Neural cell (in vitro differentiated cells): ENCODE measurements around the gene ATXN7L3B. TPM values are rescaled to one million over a fixed set of nuclear protein-coding genes. Genes with fewer than 3 reads are reported as not detected.

Experiments used
- H2AFZ ChIP-seq: fragments of 200-600, 300-800 bp; sonication (generic), shearing (Covaris generic); 2 replicates; pipeline ENCODE4 v1.6.0; 2014; ENCODE audit warnings: low read depth, mild to moderate bottlenecking, antibody characterized with exemption, low read length, moderate library complexity
- H3F3A ChIP-seq: fragments of 200-600 bp; shearing (Covaris generic); 2 replicates; pipeline ENCODE4 v1.6.1; 2016; ENCODE audit warnings: mild to moderate bottlenecking, moderate library complexity, mixed read lengths, antibody characterized with exemption, low read length; ENCODE audit not compliant: insufficient read depth, poor library complexity, severe bottlenecking
- H3K27ac ChIP-seq: fragments of 200-600, 300-800 bp; sonication (generic), shearing (Covaris generic); 2 replicates; pipeline ENCODE4 v1.5.1; 2014; ENCODE audit warnings: mild to moderate bottlenecking, low read length, moderate library complexity
- H3K27me3 ChIP-seq: fragments of 300-800, 200-600 bp; sonication (generic), shearing (Covaris generic); 2 replicates; pipeline ENCODE4 v1.6.0; 2014; ENCODE audit warnings: mild to moderate bottlenecking, low read depth, low read length, moderate library complexity; ENCODE audit not compliant: insufficient read depth
- H3K36me3 ChIP-seq: fragments of 300-800, 200-600 bp; sonication (generic), shearing (Covaris generic); 2 replicates; pipeline ENCODE4 v1.5.1; 2014; ENCODE audit warnings: mild to moderate bottlenecking, antibody characterized with exemption, low read length, moderate library complexity; ENCODE audit not compliant: insufficient read depth
- H3K4me2 ChIP-seq: fragments of 300-800, 200-600 bp; sonication (generic), shearing (Covaris generic); 2 replicates; pipeline ENCODE4 v1.6.0; 2014; ENCODE audit warnings: mild to moderate bottlenecking, low read length
- H3K4me3 ChIP-seq: fragments of 300-800, 200-600 bp; sonication (generic), shearing (Covaris generic); 2 replicates; pipeline ENCODE4 v1.5.1; 2014; ENCODE audit warnings: mild to moderate bottlenecking, low read length, moderate library complexity
- H3K79me2 ChIP-seq: fragments of 200-600 bp; shearing (Covaris generic); replicated peaks from 2 replicates; pipeline ENCODE4 v1.6.0; 2014; ENCODE audit warnings: mild to moderate bottlenecking, low read length, moderate library complexity; ENCODE audit not compliant: insufficient read depth
- H3K9ac ChIP-seq: fragments of 300-800, 200-600 bp; sonication (generic), shearing (Covaris generic); 2 replicates; pipeline ENCODE4 v1.6.1; 2016; ENCODE audit warnings: mild to moderate bottlenecking, low read length, mixed read lengths
- H3K9me2 ChIP-seq: fragments of 200-600 bp; shearing (Covaris generic); 2 replicates; pipeline ENCODE4 v1.6.1; 2016; ENCODE audit warnings: mild to moderate bottlenecking, low read length, mixed read lengths; ENCODE audit not compliant: insufficient read depth
- H3K9me3 ChIP-seq: fragments of 200-600, 300-800 bp; sonication (generic), shearing (Covaris generic); 2 replicates; pipeline ENCODE4 v1.6.1; 2016; ENCODE audit warnings: mild to moderate bottlenecking, mixed run types, low read length, moderate library complexity, mixed read lengths
- H4K20me1 ChIP-seq: fragments of 200-600 bp; shearing (Covaris generic); 2 replicates; pipeline ENCODE4 v1.6.1; 2016; ENCODE audit warnings: mild to moderate bottlenecking, mixed run types; ENCODE audit not compliant: insufficient read depth
- CTCF ChIP-seq: fragments of 450-650 bp; IDR thresholded peaks from 2 replicates; pipeline ENCODE4 v1.5.1; 2014; ENCODE audit warnings: antibody characterized with exemption, mild to moderate bottlenecking, moderate library complexity; ENCODE audit not compliant: poor library complexity, severe bottlenecking
- EP300 ChIP-seq: fragments of 450-650 bp; conservative IDR thresholded peaks from 2 replicates; pipeline ENCODE4 v1.6.1; 2014; ENCODE audit warnings: antibody characterized with exemption, mild to moderate bottlenecking, moderate library complexity; ENCODE audit not compliant: poor library complexity, severe bottlenecking
- EZH2 ChIP-seq: fragments of 200-600, 300-800 bp; shearing (Covaris generic), sonication (generic); IDR thresholded peaks from 2 replicates; pipeline ENCODE4 v1.6.1; 2014; ENCODE audit warnings: antibody characterized with exemption, low read length, borderline replicate concordance, mild to moderate bottlenecking; ENCODE audit not compliant: insufficient read depth, poor library complexity, severe bottlenecking
- MXI1 ChIP-seq: fragments of 450-650 bp; conservative IDR thresholded peaks from 2 replicates; pipeline ENCODE4 v1.6.1; 2014; ENCODE audit warnings: antibody characterized with exemption, mild to moderate bottlenecking; ENCODE audit not compliant: poor library complexity, severe bottlenecking
- POLR2AphosphoS5 ChIP-seq: IDR thresholded peaks from 2 replicates; pipeline ENCODE4 v1.6.1; 2012
- RAD21 ChIP-seq: fragments of 450-650 bp; conservative IDR thresholded peaks from 2 replicates; pipeline ENCODE4 v1.6.1; 2014; ENCODE audit warnings: antibody characterized with exemption, mild to moderate bottlenecking, moderate library complexity
- REST ChIP-seq: IDR thresholded peaks from 2 replicates; pipeline ENCODE4 v1.6.1; 2012; ENCODE audit warnings: borderline replicate concordance
- SMC3 ChIP-seq: fragments of 450-650 bp; conservative IDR thresholded peaks from 2 replicates; pipeline ENCODE4 v1.6.1; 2014; ENCODE audit warnings: antibody characterized with exemption, mild to moderate bottlenecking, moderate library complexity; ENCODE audit not compliant: poor library complexity
- TAF1 ChIP-seq: IDR thresholded peaks from 2 replicates; pipeline ENCODE4 v1.6.1; 2012; ENCODE audit warnings: low read depth
- polyA plus RNA-seq: library from polyadenylated mRNA; depleted of rRNA; stranded (reverse); fragments of >200 nt; gene quantifications from 2 replicates; pipeline ENCODE4 v1.2.3, GENCODE V29; 2014

The ATXN7L3B gene
- polyA plus RNA-seq, 1 donor from 2014 or later, result 90.3 TPM

GRCh38 chr12:74509886-74510285 is 27.7 kb upstream of the ATXN7L3B start:
- Histone ChIP-seq H3K9me3 (no peaks in the 10 kb centered on the region), H3K27ac (no peak overlapping the region), H3K27me3 (no peaks in the 10 kb centered on the region), H3K9ac (no peak overlapping the region), H3K9me2 (no peaks in the 10 kb centered on the region), H4K20me1 (no peaks in the 10 kb centered on the region), H3K36me3 (no peaks in the 10 kb centered on the region), H3F3A (no peaks in the 10 kb centered on the region), H2AFZ (no peak overlapping the region), H3K4me2 (no peak overlapping the region), H3K4me3 (no peak overlapping the region), H3K79me2 (no peaks in the 10 kb centered on the region)
- TF ChIP-seq MXI1 (no peak), CTCF (no peak), RAD21 (no peak), EZH2 (no peak), REST (no peak), EP300 (no peak), POLR2AphosphoS5 (no peak), TAF1 (no peak), SMC3 (no peak)

- Histone ChIP-seq H3K79me2 (no peaks in the 10 kb centered on the region), H2AFZ (no peak overlapping the region), H3K9me3 (no peaks in the 10 kb centered on the region), H3K36me3 (no peaks in the 10 kb centered on the region), H3F3A (no peaks in the 10 kb centered on the region), H3K4me2 (no peak overlapping the region), H3K9ac (no peak overlapping the region), H4K20me1 (no peaks in the 10 kb centered on the region), H3K9me2 (no peaks in the 10 kb centered on the region), H3K27me3 (no peaks in the 10 kb centered on the region), H3K4me3 (no peak overlapping the region), H3K27ac (no peak overlapping the region)
- TF ChIP-seq POLR2AphosphoS5 (no peak), TAF1 (no peak), SMC3 (no peak), EZH2 (no peak), REST (no peak), CTCF (no peak), EP300 (no peak), MXI1 (no peak), RAD21 (no peak)
Observed at GRCh38 chr12:74514098-74514872, 23.4 kb upstream of the ATXN7L3B start.
